HG03159 (cell line): ENCODE data around the gene OR6C3.
"Not testable (repeated sequence)": the region's sequence is repeated elsewhere in the genome, so short reads cannot be mapped to it uniquely, and the experiment has no call there.

ENCODE experiments used
- ATAC-seq: cut with Tn5 transposase; IDR thresholded peaks from one replicate; pipeline ENCODE4 v1.9.1; 2021; ENCODE audit warnings: mild to moderate bottlenecking, moderate library complexity; ENCODE audit not compliant: unreplicated experiment

The OR6C3 gene

DNA sequence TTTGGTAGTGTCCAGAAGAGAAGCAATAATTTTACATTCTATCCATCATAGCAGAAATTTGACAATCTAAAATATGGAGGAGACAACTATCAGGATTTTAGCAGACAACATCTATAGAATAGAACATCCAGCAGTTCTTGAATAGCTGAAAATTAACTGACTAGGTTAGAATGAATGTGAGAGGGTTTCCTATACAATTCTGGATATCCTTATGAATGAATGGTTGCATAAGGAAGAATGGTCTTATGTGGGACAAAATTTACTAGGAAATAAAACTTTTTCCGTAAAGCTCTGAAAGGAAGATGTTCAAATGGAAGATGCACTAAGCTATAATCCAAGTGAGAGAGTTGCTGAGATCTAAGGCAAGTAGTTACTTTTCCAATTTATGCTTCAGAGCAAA, at the start of gene OR6C3:
TSS of gene OR6C3 (plus strand) at position 301 of the 400 bp plus-strand sequence. CDS start 955 bp downstream, outside the sequence.
- no peak for ATAC-seq

DNA sequence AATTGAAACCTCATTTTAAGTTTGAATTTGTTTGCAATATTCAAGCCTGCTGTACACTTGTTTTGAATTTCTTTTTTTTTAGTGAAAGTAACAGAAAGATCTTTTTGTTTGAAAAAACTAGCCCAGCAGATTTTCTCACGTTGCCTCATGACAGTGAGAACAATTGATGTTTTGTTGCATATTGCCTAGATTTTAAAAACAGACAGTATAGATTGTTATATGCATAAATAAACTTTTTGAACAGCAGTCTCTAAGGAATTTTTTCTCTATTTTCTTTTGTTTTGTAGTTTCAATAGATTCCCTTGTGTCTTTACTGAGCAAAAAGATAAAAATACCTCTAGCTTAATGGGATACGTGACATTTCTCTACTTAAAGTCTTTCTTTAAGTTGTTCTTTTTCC, 49.6 kb upstream of the OR6C3 start:
- ATAC-seq: no peak

DNA sequence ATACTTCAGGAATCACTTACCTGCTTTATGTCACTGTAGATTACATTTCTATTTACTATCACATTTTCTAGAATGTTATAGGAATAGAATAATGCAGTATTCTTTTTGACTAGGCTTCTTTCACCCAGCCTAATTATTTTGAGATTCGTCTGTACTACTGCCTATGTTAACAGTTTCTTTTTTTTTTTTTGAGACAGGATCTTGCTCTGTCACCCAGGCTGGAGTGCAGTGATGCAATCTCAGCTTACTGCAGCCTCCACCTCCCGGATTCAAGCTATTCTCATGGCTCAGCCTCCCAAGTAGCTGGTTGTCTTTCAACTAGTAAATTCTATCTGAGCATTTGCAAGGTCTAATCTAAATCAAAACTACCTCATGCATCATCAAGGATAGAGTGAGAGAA, 40.5 kb upstream of the OR6C3 start:
- no peak for ATAC-seq

DNA sequence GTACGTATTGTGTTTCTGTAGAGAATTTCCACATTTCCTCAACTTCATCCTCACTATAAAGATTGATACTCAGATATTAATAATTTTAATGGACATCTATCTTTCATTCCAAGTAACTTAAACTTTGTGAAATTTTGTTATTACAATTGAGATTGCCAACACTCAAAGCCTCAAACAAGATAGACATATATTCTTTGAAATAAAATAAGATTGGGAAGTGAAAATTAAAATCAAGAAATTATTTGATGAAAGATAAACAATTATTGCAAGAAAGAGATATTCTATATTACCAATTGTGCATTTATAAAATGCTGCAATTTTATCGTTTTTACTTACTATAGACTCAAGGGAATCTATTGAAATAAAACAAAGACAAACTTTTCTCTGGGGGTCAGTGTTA, 34.1 kb upstream of the OR6C3 start, which contains the start of gene OR6C6:
TSS of gene OR6C6 (minus strand) at position 101 of the 400 bp plus-strand sequence. CDS start 1,337 bp downstream, outside the sequence.
- no peak for ATAC-seq

DNA sequence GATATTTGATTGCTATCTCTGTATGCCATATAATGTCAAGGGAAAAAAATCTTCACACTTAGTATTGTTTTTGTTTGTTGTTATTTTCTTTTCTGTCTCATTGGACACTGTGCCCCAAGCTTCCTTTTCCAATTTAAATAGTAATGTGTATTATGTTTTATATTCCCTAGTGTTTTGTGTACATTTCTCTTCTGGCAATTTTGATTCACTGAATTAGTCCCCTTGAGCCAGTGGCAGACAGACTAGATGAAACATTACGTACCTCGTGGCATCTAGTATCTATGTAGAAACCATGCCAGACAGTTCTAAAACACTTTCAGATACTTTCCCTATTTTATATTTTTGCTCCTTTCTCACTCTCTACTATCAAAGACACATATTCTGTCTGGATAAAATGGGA, 16.5 kb upstream of the OR6C3 start, which contains the start of gene OR6C1:
TSS of gene OR6C1 (plus strand) at position 301 of the 400 bp plus-strand sequence. CDS start 6,257 bp downstream, outside the sequence.
- no peak for ATAC-seq

DNA sequence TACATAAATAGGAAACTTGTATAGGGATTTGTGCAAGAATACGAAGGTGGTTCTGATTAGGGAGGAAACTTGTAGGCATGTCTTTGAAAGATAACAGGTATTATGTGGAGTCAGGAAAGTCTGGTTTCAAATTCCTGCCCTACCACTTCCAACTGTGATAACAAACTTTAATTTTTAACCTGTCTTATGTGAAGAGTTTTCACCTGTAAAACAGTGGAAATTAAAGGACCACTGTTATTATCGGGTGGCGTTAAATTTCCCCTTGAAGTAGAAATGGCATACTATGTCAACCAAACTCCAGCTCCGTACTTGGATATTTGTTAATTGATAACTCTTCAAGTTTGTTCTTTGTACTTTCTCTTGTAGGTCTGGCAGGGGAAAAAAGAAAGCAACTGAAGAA, 10.3 kb upstream of the OR6C3 start:
- no peak for ATAC-seq

DNA sequence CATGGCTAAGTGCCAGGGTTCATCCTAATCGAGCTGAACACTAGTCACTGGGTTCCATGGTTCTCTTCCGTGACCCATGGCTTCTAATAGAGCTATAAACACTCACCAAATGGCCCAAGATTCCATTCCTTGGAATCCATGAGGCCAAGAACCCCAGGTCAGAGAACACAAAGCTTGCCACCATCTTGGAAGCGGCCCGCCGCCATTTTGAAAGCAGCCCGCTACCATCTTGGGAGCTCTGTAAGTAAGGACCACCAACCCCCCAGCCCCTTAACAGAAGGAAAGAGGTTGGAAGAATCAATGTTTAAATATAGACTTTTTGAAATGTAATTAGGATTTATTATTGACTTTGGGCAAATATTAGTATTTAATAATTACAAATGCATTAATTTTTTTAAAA, 4.7 kb upstream of the OR6C3 start:
- ATAC-seq: not testable (repeated sequence)

DNA sequence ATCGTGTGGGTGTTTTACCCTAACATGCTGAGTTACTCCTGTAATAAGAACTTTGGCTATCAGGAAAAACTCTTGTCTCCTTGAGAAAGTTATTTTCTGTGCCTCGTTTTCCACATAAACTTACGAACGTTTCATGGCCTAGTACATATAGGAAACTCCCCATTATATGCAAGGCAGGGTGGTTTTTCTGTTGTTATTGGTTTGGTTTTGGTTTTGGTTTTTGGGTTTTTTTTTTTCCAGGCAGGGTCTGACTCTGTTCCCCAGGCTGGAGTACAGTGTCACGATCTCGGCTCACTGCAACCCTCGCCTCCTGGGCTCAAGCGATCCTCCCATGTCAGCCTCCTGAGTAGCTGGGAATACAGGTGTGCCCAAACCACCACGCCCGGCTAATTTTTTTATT, 5.5 kb downstream of the OR6C3 start:
- no peak for ATAC-seq

DNA sequence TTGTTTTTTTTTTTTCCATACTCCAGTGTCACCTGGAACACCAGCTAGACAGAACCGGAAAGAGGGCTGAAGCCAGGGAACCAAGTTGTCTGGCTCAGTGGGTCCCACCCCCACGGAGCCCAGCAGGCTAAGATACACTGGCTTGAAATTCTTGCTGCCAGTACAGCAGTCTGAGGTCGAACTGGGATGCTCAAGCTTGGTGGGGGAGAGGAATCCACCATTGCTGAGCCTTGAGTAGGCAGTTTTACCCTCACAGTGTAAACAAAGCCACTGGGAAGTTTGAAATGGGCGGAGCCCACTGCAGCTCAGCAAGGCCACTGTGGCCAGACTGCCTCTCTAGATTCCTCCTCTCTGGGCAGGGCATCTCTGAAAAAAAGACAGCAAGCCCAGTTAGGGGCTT, 24.8 kb downstream of the OR6C3 start:
- not testable (repeated sequence) for ATAC-seq

DNA sequence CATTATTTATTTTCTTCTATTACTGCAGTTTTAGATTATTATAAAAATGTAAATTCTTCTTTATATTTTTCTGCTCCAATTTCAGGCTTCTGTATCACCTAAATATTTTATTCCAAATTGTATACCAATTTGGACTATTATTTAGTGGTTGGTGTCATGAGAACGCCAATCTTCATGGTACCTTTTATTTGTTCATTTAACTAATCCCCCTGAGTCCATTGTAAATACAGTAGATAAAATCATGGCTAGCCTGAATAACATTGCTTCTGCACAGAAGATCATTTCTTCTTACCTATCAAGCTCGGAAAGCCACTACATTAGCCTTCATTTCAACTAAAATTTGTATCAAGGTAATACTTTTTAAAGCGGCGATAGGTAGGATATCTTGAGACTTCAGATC, 32.1 kb downstream of the OR6C3 start, which contains the start of gene OR6C75:
TSS of gene OR6C75 (plus strand) at position 301 of the 400 bp plus-strand sequence. CDS start 2,136 bp downstream, outside the sequence.
- ATAC-seq: no peak

DNA sequence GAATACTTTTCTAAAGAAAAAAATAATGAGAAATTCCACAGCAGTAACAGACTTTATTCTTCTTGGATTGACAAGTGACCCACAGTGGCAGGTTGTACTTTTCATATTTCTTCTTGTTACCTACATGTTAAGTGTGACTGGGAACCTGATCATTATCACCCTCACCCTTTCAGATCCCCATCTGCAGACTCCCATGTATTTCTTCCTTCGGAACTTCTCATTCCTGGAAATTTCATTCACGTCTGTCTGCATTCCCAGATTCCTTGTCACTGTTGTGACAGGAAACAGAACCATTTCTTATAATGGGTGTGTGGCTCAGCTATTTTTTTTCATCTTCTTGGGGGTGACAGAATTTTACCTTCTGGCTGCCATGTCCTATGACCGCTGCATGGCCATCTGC, 34.5 kb downstream of the OR6C3 start:
- no peak for ATAC-seq

DNA sequence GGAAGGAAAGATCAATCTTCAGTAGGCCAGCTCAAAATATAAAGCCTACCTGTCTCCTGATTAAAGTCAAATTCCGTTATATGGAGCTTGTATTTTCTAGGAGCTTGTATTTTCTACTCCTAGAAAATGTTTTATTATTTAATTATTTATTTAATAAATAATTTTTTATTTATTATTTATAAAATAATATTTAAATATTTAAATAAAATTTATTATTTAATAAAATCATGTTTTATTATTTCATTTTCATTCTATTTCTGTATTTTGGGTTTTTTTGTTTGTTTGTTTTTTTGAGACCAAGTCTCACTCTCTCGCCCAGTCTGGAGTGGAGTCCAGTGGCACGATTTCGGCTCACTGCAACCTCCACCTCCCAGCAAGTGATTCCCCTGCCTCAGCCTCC, 42.0 kb downstream of the OR6C3 start:
- no peak for ATAC-seq
